HCT116 (cell line): ENCODE results near the gene IFNL4. TPM values are rescaled to one million over a fixed set of nuclear protein-coding genes. Genes with fewer than 3 reads are reported as not detected.

Experiments used
- ATAC-seq: fragments of 200-7000 bp; cut with Tn5 transposase; 2 replicates; pipeline ENCODE4 v1.9.1; 2020; ENCODE audit warnings: mild to moderate bottlenecking, moderate library complexity
- BruUV-seq: library from RNA; stranded (reverse); fragments of 400-500 nt; replicated peaks from 2 replicates; lab custom pipeline; 2021; lab: Mats Ljungman, UMichigan
- CTCF ChIA-PET: fragments of 300-600 bp; sonication (Branson Sonifier 250); formaldehyde crosslinking; loops from one replicate; lab custom pipeline; 2021; ENCODE audit warnings: antibody characterized with exemption; lab: Charles Lee
- POLR2A ChIA-PET: fragments of 300-600, 350-600 bp; sonication (Branson Sonifier 250); formaldehyde crosslinking; loops from one replicate; lab custom pipeline; 2021; ENCODE audit warnings: antibody characterized with exemption; lab: Charles Lee
- RAD21 ChIA-PET, 2 experiments: fragments of 300-600 bp; sonication (Branson Sonifier 250); formaldehyde crosslinking; loops; one replicate each; lab custom pipeline; 2023; ENCODE audit warnings: low total read pairs in 2 of 2; ENCODE audit not compliant: uncharacterized antibody in 2 of 2, unreplicated experiment in 2 of 2, low non-redundant PET in 1 of 2; lab: Charles Lee
- DNase-seq: peaks from one replicate; pipeline ENCODE4 v3.0.0-alpha.2; 2010; ENCODE audit warnings: low read depth, low spot score
- H2AFZ ChIP-seq: fragments of 200-600 bp; shearing (Covaris generic), sonication (generic); 2 replicates; pipeline ENCODE4 v1.6.1; 2017; ENCODE audit warnings: low read depth, mixed run types, mixed read lengths, antibody characterized with exemption, low read length; ENCODE audit not compliant: poor library complexity, severe bottlenecking
- H3K27ac ChIP-seq: 2 replicates; pipeline ENCODE4 v1.5.1; 2012; ENCODE audit warnings: low read depth, low read length
- H3K27me3 ChIP-seq: fragments of 200-600 bp; sonication (generic); 2 replicates; pipeline ENCODE4 v1.6.1; 2016; ENCODE audit warnings: mixed run types, low read length, mixed read lengths; ENCODE audit not compliant: insufficient read depth
- H3K36me3 ChIP-seq, 2 experiments: fragments of 200-500 bp in 1 of 2; fragments of 200-600 bp in 1 of 2; sonication (Bioruptor generic) in 1 of 2; sonication (generic) in 1 of 2; 2 replicates each; pipeline versions ENCODE4 v1.5.1 to v1.6.1; 2014 to 2016; ENCODE audit warnings: low read length in 2 of 2, inconsistent platforms in 1 of 2, mixed read lengths in 1 of 2, mixed run types in 1 of 2; ENCODE audit not compliant: insufficient read depth in 2 of 2, control insufficient read depth in 1 of 2
- H3K4me1 ChIP-seq, 2 experiments: fragments of 200-600 bp in 1 of 2; sonication (generic) in 1 of 2; 2 replicates each; pipeline versions ENCODE4 v1.5.1 to v1.6.1; 2012 to 2017; ENCODE audit warnings: low read length in 2 of 2, inconsistent platforms in 1 of 2, mild to moderate bottlenecking in 1 of 2, mixed read lengths in 1 of 2, mixed run types in 1 of 2, moderate library complexity in 1 of 2; ENCODE audit not compliant: insufficient read depth in 2 of 2, control insufficient read depth in 1 of 2
- H3K4me2 ChIP-seq: fragments of 200-600 bp; sonication (generic); 2 replicates; pipeline ENCODE4 v1.6.1; 2017; ENCODE audit warnings: mixed run types, low read length, mixed read lengths
- H3K4me3 ChIP-seq, 2 experiments: fragments of 200-600 bp in 1 of 2; sonication (generic) in 1 of 2; replicated peaks in 1 of 2; 2 replicates each; pipeline ENCODE4 v1.5.1; 2011 to 2016; ENCODE audit warnings: low read length in 2 of 2, control low read depth in 1 of 2, low read depth in 1 of 2, mild to moderate bottlenecking in 1 of 2, mixed read lengths in 1 of 2, mixed run types in 1 of 2
- H3K79me2 ChIP-seq: fragments of 200-600 bp; sonication (generic); 2 replicates; pipeline ENCODE4 v1.6.1; 2017; ENCODE audit warnings: mild to moderate bottlenecking, mixed run types, low read length, moderate library complexity, mixed read lengths; ENCODE audit not compliant: insufficient read depth
- H3K9ac ChIP-seq: fragments of 200-600 bp; sonication (generic); 2 replicates; pipeline ENCODE4 v1.6.1; 2016; ENCODE audit warnings: low read length, mixed read lengths
- H3K9me2 ChIP-seq: fragments of 200-600 bp; sonication (generic), shearing (Covaris generic); 2 replicates; pipeline ENCODE4 v1.6.1; 2017; ENCODE audit warnings: mixed run types, mild to moderate bottlenecking, moderate library complexity; ENCODE audit not compliant: insufficient read depth
- H3K9me3 ChIP-seq, 2 experiments: fragments of 200-500 bp in 1 of 2; fragments of 200-600 bp in 1 of 2; sonication (Bioruptor generic) in 1 of 2; sonication (generic) in 1 of 2; 2 replicates each; pipeline ENCODE4 v1.6.1; 2014 to 2017; ENCODE audit warnings: low read length in 2 of 2, mixed read lengths in 2 of 2, inconsistent platforms in 1 of 2, low read depth in 1 of 2, mild to moderate bottlenecking in 1 of 2, mixed run types in 1 of 2, moderate library complexity in 1 of 2; ENCODE audit not compliant: control insufficient read depth in 1 of 2, insufficient read depth in 1 of 2
- H4K20me1 ChIP-seq: fragments of 200-600 bp; sonication (generic), shearing (Covaris generic); 2 replicates; pipeline ENCODE4 v1.6.1; 2017; ENCODE audit warnings: mixed run types, mild to moderate bottlenecking, moderate library complexity; ENCODE audit not compliant: insufficient read depth
- JUND ChIP-seq: IDR thresholded peaks from 2 replicates; pipeline ENCODE4 v1.6.1; 2012
- RAD21 ChIP-seq: IDR thresholded peaks from 2 replicates; pipeline ENCODE4 v1.6.1; 2012; ENCODE audit warnings: low read depth, mild to moderate bottlenecking
- SP1 ChIP-seq: IDR thresholded peaks from 2 replicates; pipeline ENCODE4 v1.6.1; 2012; ENCODE audit warnings: low read depth
- ZNF274 ChIP-seq: fragments of 200-500 bp; sonication (Bioruptor generic); IDR thresholded peaks from 2 replicates; pipeline ENCODE4 v1.6.1; 2014; ENCODE audit warnings: mild to moderate bottlenecking, low read depth, low read length, inconsistent platforms
- intact Hi-C: fragments of 100-400 bp; cut with micrococcal nuclease; formaldehyde crosslinking; loops from 2 replicates; pipeline ENCODE4 v1.10.0; 2022
- total RNA-seq: library from RNA; stranded (reverse); gene quantifications from one replicate; pipeline ENCODE4 v1.2.1, GENCODE V29; 2021; ENCODE audit not compliant: unreplicated experiment
- TF ChIP-seq, protein P1 (sequence below): IDR thresholded peaks from 2 replicates; pipeline ENCODE4 v1.6.1; 2012; ENCODE audit warnings: low read depth

The IFNL4 gene
- total RNA-seq, 1 experiment from 2014 or later, result not detected

DNA sequence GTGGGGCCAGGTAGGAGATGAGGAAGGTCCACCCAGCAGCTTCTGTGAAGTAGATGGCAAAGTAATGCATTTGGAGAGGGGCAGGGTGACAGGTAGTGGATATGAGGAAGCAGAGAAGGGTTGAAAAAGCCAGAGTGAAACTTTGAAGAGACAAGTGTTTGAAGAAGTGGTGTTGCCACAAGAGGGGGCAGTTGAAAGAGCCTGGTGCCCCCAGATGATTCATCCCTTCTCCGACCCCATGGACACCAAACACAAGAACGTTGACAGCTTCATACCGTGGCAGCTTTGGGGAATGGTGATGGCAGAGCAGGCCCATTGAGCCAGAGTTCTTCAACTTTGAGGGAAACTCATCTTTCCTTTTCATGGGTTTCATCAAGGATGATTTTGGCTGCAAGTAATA, 23.7 kb downstream of the IFNL4 start:
- BruUV-seq, result no TSS peak
- intact Hi-C loops, result no loop called here
- H2AFZ ChIP-seq, result no peak overlapping the region
- TF ChIP-seq RAD21, result 0 out of 2 replicates have a peak, but pooled peaks have one; percentile 25
- no peak for TF ChIP-seq JUND
- TF ChIP-seq SP1, result no peak
- TF ChIP-seq, all 23 proteins: peak for 1
- H3K4me3 ChIP-seq, result no peak overlapping the region
- H3K9me3 ChIP-seq, result no peaks in the 10 kb centered on the region
- DNase-seq, result no peak
- ATAC-seq, result no peak
- no peaks in the 10 kb centered on the region for H3K9me2 ChIP-seq
- no peaks in the 10 kb centered on the region for H4K20me1 ChIP-seq
- no peak overlapping the region for H3K27ac ChIP-seq
- H3K9ac ChIP-seq, result no peak overlapping the region
- H3K4me2 ChIP-seq, result no peak overlapping the region
- H3K27me3 ChIP-seq, result peaks cover 7% of the 10 kb centered on the region; the same call in 1 of the 2 replicates
- H3K4me1 ChIP-seq, result no peaks in the 10 kb centered on the region
- ChIA-PET CTCF (no interaction called here), POLR2A (no interaction called here), RAD21 (no interaction called here)
- no peaks in the 10 kb centered on the region for H3K79me2 ChIP-seq
- H3K36me3 ChIP-seq, result no peaks in the 10 kb centered on the region

DNA sequence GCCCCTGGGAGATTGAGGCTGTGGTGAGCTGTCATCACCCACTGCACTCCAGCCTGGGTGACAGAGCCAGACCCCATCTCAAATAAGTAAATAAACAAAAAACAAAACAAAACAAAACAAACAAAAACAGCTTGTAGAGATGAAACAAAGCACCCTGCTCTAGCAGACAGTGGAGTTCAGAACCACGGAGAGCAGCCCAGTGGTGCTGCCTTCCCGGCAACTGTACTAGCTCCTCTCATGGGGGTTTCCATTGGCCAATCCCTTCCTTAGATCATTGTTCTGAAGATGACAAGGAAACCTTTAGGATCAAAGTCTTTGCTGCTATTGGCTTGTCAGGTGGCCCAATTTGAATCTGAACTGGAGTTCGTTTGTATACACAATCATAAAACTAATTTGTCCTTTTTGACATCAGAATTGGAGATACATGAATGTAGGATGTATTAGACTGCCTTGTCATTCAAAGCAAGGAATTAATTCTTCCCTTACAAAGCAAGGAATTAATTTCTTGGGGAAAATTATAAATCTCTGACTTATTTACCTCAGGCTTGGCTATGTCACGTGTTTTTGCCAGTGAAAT, 24.9 kb downstream of the IFNL4 start:
- Histone ChIP-seq H3K36me3 (no peaks in the 10 kb centered on the region), H3K9me2 (no peaks in the 10 kb centered on the region), H3K79me2 (no peaks in the 10 kb centered on the region), H3K27me3 (peaks cover 7% of the 10 kb centered on the region; the same call in 1 of the 2 replicates), H3K9me3 (no peaks in the 10 kb centered on the region), H3K4me2 (no peak overlapping the region), H2AFZ (no peak overlapping the region), H3K27ac (no peak overlapping the region), H3K4me1 (no peaks in the 10 kb centered on the region), H3K4me3 (no peak overlapping the region), H3K9ac (no peak overlapping the region), H4K20me1 (no peaks in the 10 kb centered on the region)
- ChIA-PET CTCF (interaction anchor here (0.6 kb wide), 1 partner anchor 21 kb away, joined by 3 read pairs; no protein-coding TSS in a partner anchor), POLR2A (no interaction called here), RAD21 (no interaction called here)
- no TSS peak for BruUV-seq
- ATAC-seq (0 out of 2 replicates have a peak, but pooled peaks have one; percentile 36), DNase-seq (no peak)
- no peak for TF ChIP-seq SP1
- no peak for TF ChIP-seq ZNF274
- TF ChIP-seq, protein P1, sequence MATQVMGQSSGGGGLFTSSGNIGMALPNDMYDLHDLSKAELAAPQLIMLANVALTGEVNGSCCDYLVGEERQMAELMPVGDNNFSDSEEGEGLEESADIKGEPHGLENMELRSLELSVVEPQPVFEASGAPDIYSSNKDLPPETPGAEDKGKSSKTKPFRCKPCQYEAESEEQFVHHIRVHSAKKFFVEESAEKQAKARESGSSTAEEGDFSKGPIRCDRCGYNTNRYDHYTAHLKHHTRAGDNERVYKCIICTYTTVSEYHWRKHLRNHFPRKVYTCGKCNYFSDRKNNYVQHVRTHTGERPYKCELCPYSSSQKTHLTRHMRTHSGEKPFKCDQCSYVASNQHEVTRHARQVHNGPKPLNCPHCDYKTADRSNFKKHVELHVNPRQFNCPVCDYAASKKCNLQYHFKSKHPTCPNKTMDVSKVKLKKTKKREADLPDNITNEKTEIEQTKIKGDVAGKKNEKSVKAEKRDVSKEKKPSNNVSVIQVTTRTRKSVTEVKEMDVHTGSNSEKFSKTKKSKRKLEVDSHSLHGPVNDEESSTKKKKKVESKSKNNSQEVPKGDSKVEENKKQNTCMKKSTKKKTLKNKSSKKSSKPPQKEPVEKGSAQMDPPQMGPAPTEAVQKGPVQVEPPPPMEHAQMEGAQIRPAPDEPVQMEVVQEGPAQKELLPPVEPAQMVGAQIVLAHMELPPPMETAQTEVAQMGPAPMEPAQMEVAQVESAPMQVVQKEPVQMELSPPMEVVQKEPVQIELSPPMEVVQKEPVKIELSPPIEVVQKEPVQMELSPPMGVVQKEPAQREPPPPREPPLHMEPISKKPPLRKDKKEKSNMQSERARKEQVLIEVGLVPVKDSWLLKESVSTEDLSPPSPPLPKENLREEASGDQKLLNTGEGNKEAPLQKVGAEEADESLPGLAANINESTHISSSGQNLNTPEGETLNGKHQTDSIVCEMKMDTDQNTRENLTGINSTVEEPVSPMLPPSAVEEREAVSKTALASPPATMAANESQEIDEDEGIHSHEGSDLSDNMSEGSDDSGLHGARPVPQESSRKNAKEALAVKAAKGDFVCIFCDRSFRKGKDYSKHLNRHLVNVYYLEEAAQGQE, result peak; percentile 83
- intact Hi-C loops, result no loop called here
